ENCODE measurements around the gene SORT1. TPM values are rescaled to one million over a fixed set of nuclear protein-coding genes. Genes with fewer than 3 reads are reported as not detected.

Gene SORT1
- total and polyA plus RNA-seq, 4 donors: 30.1 to 78.6 (median 62.2) TPM

GRCh38 chr1:109427171-109427467 is 29.4 kb upstream of the SORT1 start:
- H3K27me3 ChIP-seq (ENCODE audit: control insufficient read depth, insufficient read depth, low read length): no peaks in the 10 kb centered on the region
- H3K36me3 ChIP-seq (ENCODE audit: control insufficient read depth, insufficient read depth, low read length): no peaks in the 10 kb centered on the region
- no peaks in the 10 kb centered on the region for H3K4me1 ChIP-seq (ENCODE audit: control insufficient read depth, insufficient read depth, low read length)
- H3K9me3 ChIP-seq (ENCODE audit: control insufficient read depth, insufficient read depth, low read length): no peaks in the 10 kb centered on the region
- WGBS (ENCODE audit: insufficient coverage): 29% methylated on average over 1 of the region's 7 CpGs
- DNase-seq (ENCODE audit: low read depth in 4 of 6, low spot score in 6 of 6): no peak
- peak overlapping the region; percentile 90 for H3K27ac ChIP-seq (ENCODE audit: low read depth, low read length)
- peak overlapping the region; percentile 89 for H3K4me3 ChIP-seq (ENCODE audit: low read depth, low read length)

- Histone ChIP-seq H3K4me1 (ENCODE audit: control insufficient read depth, insufficient read depth, low read length) (no peaks in the 10 kb centered on the region), H3K36me3 (ENCODE audit: control insufficient read depth, insufficient read depth, low read length) (no peaks in the 10 kb centered on the region), H3K27me3 (ENCODE audit: control insufficient read depth, insufficient read depth, low read length) (no peaks in the 10 kb centered on the region), H3K4me3 (ENCODE audit: low read depth, low read length) (peak within 1 kb of the TSS; percentile 89), H3K27ac (ENCODE audit: low read depth, low read length) (peak within 1 kb of the TSS; percentile 90), H3K9me3 (ENCODE audit: control insufficient read depth, insufficient read depth, low read length) (no peaks in the 10 kb centered on the region)
- WGBS (ENCODE audit: insufficient coverage): under 1% methylated on average over 40 of the region's 50 CpGs
- DNase-seq (ENCODE audit: low read depth in 4 of 6, low spot score in 6 of 6): peak; percentile 92 to 99 (median 97)
These were observed 28.8 kb upstream of the SORT1 start, which contains the start of gene PSMA5 for GRCh38 chr1:109426281-109427170. Gene PSMA5 (minus strand): TSS chr1:109426448. CDS start chr1:109426330, 118 bp downstream.

- H3K36me3 ChIP-seq (ENCODE audit: control insufficient read depth, insufficient read depth, low read length): peaks cover 7% of the 10 kb centered on the region
- DNase-seq (ENCODE audit: low read depth in 4 of 6, low spot score in 6 of 6): peak in 2 of 6 donors; percentile 4 to 11
- H3K4me1 ChIP-seq (ENCODE audit: control insufficient read depth, insufficient read depth, low read length): no peaks in the 10 kb centered on the region
- WGBS (ENCODE audit: insufficient coverage): under 1% methylated on average over 26 of the region's 32 CpGs
- no peaks in the 10 kb centered on the region for H3K27me3 ChIP-seq (ENCODE audit: control insufficient read depth, insufficient read depth, low read length)
- no peaks in the 10 kb centered on the region for H3K9me3 ChIP-seq (ENCODE audit: control insufficient read depth, insufficient read depth, low read length)
- H3K27ac ChIP-seq (ENCODE audit: low read depth, low read length): peak overlapping the region; percentile 68
- peak overlapping the region; percentile 89 for H3K4me3 ChIP-seq (ENCODE audit: low read depth, low read length)
These were observed 27.9 kb upstream of the SORT1 start for GRCh38 chr1:109425391-109426280.

- Histone ChIP-seq H3K27ac (ENCODE audit: low read depth, low read length) (no peak overlapping the region), H3K36me3 (ENCODE audit: control insufficient read depth, insufficient read depth, low read length) (peaks cover 19% of the 10 kb centered on the region), H3K27me3 (ENCODE audit: control insufficient read depth, insufficient read depth, low read length) (no peaks in the 10 kb centered on the region), H3K4me3 (ENCODE audit: low read depth, low read length) (no peak overlapping the region), H3K9me3 (ENCODE audit: control insufficient read depth, insufficient read depth, low read length) (no peaks in the 10 kb centered on the region), H3K4me1 (ENCODE audit: control insufficient read depth, insufficient read depth, low read length) (no peaks in the 10 kb centered on the region)
- WGBS (ENCODE audit: insufficient coverage): 85% methylated on average over 2 of the region's 2 CpGs
- no peak for DNase-seq (ENCODE audit: low read depth in 4 of 6, low spot score in 6 of 6)
These were observed 25.8 kb upstream of the SORT1 start for GRCh38 chr1:109423498-109423897.

GRCh38 chr1:109412551-109412950 is 14.8 kb upstream of the SORT1 start:
- Histone ChIP-seq H3K27me3 (ENCODE audit: control insufficient read depth, insufficient read depth, low read length) (no peaks in the 10 kb centered on the region), H3K27ac (ENCODE audit: low read depth, low read length) (no peak overlapping the region), H3K36me3 (ENCODE audit: control insufficient read depth, insufficient read depth, low read length) (peaks cover 19% of the 10 kb centered on the region), H3K4me1 (ENCODE audit: control insufficient read depth, insufficient read depth, low read length) (no peaks in the 10 kb centered on the region), H3K9me3 (ENCODE audit: control insufficient read depth, insufficient read depth, low read length) (no peaks in the 10 kb centered on the region), H3K4me3 (ENCODE audit: low read depth, low read length) (no peak overlapping the region)
- WGBS (ENCODE audit: insufficient coverage): no CpG with 5 or more reads among the region's 2 CpGs
- no peak for DNase-seq (ENCODE audit: low read depth in 4 of 6, low spot score in 6 of 6)

- WGBS (ENCODE audit: insufficient coverage): no CpG with 5 or more reads among the region's 4 CpGs
- Histone ChIP-seq H3K36me3 (ENCODE audit: control insufficient read depth, insufficient read depth, low read length) (peaks cover 36% of the 10 kb centered on the region), H3K4me1 (ENCODE audit: control insufficient read depth, insufficient read depth, low read length) (no peaks in the 10 kb centered on the region), H3K4me3 (ENCODE audit: low read depth, low read length) (no peak overlapping the region), H3K9me3 (ENCODE audit: control insufficient read depth, insufficient read depth, low read length) (no peaks in the 10 kb centered on the region), H3K27me3 (ENCODE audit: control insufficient read depth, insufficient read depth, low read length) (no peaks in the 10 kb centered on the region), H3K27ac (ENCODE audit: low read depth, low read length) (no peak overlapping the region)
- DNase-seq (ENCODE audit: low read depth in 4 of 6, low spot score in 6 of 6): no peak
These were observed 7.1 kb upstream of the SORT1 start for GRCh38 chr1:109404838-109405237.

- Histone ChIP-seq H3K4me3 (ENCODE audit: low read depth, low read length) (no peak overlapping the region), H3K27me3 (ENCODE audit: control insufficient read depth, insufficient read depth, low read length) (no peaks in the 10 kb centered on the region), H3K27ac (ENCODE audit: low read depth, low read length) (no peak overlapping the region), H3K36me3 (ENCODE audit: control insufficient read depth, insufficient read depth, low read length) (peaks cover 14% of the 10 kb centered on the region), H3K4me1 (ENCODE audit: control insufficient read depth, insufficient read depth, low read length) (peaks cover 5% of the 10 kb centered on the region), H3K9me3 (ENCODE audit: control insufficient read depth, insufficient read depth, low read length) (no peaks in the 10 kb centered on the region)
- no peak for DNase-seq (ENCODE audit: low read depth in 4 of 6, low spot score in 6 of 6)
These were observed 4.3 kb upstream of the SORT1 start for GRCh38 chr1:109402025-109402424.

- no peak overlapping the region for H3K4me3 ChIP-seq (ENCODE audit: low read depth, low read length)
- peaks cover 13% of the 10 kb centered on the region for H3K4me1 ChIP-seq (ENCODE audit: control insufficient read depth, insufficient read depth, low read length)
- peaks cover 7% of the 10 kb centered on the region for H3K36me3 ChIP-seq (ENCODE audit: control insufficient read depth, insufficient read depth, low read length)
- DNase-seq (ENCODE audit: low read depth in 4 of 6, low spot score in 6 of 6): no peak
- no peaks in the 10 kb centered on the region for H3K27me3 ChIP-seq (ENCODE audit: control insufficient read depth, insufficient read depth, low read length)
- H3K27ac ChIP-seq (ENCODE audit: low read depth, low read length): no peak overlapping the region
- WGBS (ENCODE audit: insufficient coverage): 80% methylated on average over 2 of the region's 3 CpGs
- no peaks in the 10 kb centered on the region for H3K9me3 ChIP-seq (ENCODE audit: control insufficient read depth, insufficient read depth, low read length)
These were observed 2.4 kb upstream of the SORT1 start for GRCh38 chr1:109400035-109400655.

- peak in 5 of 6 donors; percentile 57 to 96 (median 76) for DNase-seq (ENCODE audit: low read depth in 4 of 6, low spot score in 6 of 6)
- H3K27ac ChIP-seq (ENCODE audit: low read depth, low read length): peak overlapping the region; percentile 16
- no peak overlapping the region for H3K4me3 ChIP-seq (ENCODE audit: low read depth, low read length)
- H3K36me3 ChIP-seq (ENCODE audit: control insufficient read depth, insufficient read depth, low read length): peaks cover 7% of the 10 kb centered on the region
- WGBS (ENCODE audit: insufficient coverage): no CpG with 5 or more reads among the region's 2 CpGs
- H3K27me3 ChIP-seq (ENCODE audit: control insufficient read depth, insufficient read depth, low read length): no peaks in the 10 kb centered on the region
- no peaks in the 10 kb centered on the region for H3K9me3 ChIP-seq (ENCODE audit: control insufficient read depth, insufficient read depth, low read length)
- peaks cover 13% of the 10 kb centered on the region for H3K4me1 ChIP-seq (ENCODE audit: control insufficient read depth, insufficient read depth, low read length)
These were observed 1.7 kb upstream of the SORT1 start for GRCh38 chr1:109399326-109399957.
